Sciatic nerve (tissue), 2 donors: ENCODE measurements around the gene APOBEC3A. TPM values are rescaled to one million over a fixed set of nuclear protein-coding genes. Genes with fewer than 3 reads are reported as not detected.
"Not testable (repeated sequence)": the region's sequence is repeated elsewhere in the genome, so short reads cannot be mapped to it uniquely, and the experiment has no call there.

ENCODE experiments used
- ATAC-seq: fragments of 200-7000 bp; cut with Tn5 transposase; one replicate; pipeline ENCODE4 v1.9.1; 2020; ENCODE audit warnings: mild to moderate bottlenecking, moderate library complexity
- DNase-seq: peaks from one replicate; pipeline ENCODE4 v3.0.0-alpha.2; 2020; ENCODE audit warnings: low spot score
- intact Hi-C: fragments of 100-400 bp; cut with DNase I; formaldehyde crosslinking; loops from one replicate; pipeline ENCODE4 v1.14.2; 2022
- total RNA-seq: library from RNA; stranded (reverse); fragmentation: NEBNext Ultra II Directional; extraction: Animal tissue kit (Norgen Biotek cat#: 25700); gene quantifications from one replicate; pipeline ENCODE4 v1.2.1, GENCODE V29; 2021
- donor health status: DM: no; HTN: no; CAD: no.
- donor health status: DM: no; HTN: no; CAD: no.

APOBEC3A gene
- total RNA-seq, 1 donor from 2014 or later: 9.3 TPM

DNA sequence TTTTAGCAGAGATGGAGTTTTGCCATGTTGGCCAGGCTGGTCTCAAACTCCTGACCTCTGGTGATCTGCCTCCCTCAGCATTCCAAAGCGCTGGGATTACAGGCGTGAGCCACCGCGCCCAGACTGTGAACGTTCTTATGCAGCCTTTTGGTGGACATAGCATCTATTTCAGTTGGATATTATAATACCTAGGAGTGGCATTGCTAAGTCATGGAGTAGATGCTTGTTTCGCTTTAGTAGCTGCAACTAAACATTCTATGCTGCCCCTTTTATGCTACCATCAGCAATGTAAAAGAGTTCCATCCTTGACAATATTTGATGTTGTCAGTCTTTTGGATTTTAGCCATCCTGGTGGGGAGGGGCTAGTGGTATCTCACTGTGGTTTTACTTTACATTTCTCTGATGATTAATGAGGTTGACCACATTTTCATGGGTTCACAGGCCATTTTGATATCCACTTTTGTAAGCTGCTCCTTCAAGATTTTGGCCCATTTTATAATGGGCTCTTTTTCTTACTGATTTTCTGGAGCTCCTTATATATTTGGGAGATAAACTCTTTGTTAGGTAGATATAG is 16.5 kb upstream of the APOBEC3A start:
- DNase-seq (no peak), ATAC-seq (no peak)
- intact Hi-C loops: no loop called here

DNA sequence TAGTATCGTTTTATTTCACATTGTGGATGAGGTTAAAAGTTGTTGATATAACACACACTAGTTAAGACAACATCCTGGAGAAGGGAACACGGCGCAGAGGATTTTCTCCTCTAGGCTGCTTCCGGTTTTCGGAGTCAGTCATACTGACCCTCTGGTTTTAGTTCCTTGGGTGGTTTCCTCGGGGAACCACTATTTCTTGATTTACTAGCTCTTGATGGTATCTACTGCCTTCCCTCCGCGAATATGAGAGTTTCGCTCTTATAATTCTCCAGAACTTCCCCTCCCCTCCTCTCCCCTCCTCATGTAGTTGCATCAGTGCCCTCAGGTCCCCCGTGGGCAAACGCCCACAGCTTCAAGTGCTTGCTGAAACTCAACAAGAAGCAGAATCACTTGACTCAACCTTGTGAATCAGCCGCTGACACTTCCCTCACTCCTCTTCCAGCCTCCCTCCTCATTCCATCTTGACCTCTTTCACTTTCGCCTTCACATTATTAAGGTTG is 15.9 kb upstream of the APOBEC3A start:
- ATAC-seq: peak; percentile 67
- no peak for DNase-seq
- intact Hi-C loops: no loop called here

DNA sequence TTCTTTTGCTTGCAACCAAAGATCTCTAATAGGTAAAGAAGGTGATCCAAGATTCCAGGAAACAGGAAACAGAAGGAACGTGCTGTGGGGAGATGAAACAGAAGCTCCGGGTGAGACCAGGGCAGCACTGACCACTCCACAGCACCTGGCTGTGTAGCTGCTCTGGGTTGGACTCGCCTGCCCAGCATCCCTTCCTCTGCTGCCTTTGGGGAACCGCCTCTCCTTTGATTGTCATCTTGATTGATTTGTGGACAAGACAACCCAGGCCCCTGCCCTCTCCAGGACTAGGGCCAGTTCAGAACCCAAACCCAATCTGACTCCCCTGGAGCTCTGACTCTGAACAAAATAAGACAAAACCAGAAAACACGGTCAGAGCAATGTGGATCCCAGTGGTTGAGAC is 14.7 kb upstream of the APOBEC3A start:
- DNase-seq (peak; percentile 33), ATAC-seq (no peak)
- intact Hi-C loops: no loop called here

DNA sequence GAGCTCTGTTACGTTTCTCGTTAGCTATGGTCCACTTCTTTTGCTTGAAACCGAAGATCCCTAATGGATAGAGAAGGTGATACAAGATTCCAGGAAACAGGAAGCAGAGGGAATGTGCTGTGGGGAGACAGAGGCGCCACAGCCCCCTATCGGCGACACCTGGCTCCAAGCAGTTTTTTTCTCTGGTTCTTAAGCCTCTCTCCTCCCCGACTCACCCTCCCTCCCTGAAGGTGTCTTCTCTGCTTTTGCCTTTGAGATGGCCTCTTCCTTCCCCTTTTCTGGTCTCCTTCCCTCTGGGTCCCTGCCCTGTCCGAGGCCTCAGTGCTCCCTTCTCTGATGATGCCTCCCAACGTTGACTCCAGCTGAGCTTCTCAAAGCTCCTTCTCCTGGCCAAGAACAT is 14.2 kb upstream of the APOBEC3A start:
- intact Hi-C loops: no loop called here
- ATAC-seq (no peak), DNase-seq (peak; percentile 26)

DNA sequence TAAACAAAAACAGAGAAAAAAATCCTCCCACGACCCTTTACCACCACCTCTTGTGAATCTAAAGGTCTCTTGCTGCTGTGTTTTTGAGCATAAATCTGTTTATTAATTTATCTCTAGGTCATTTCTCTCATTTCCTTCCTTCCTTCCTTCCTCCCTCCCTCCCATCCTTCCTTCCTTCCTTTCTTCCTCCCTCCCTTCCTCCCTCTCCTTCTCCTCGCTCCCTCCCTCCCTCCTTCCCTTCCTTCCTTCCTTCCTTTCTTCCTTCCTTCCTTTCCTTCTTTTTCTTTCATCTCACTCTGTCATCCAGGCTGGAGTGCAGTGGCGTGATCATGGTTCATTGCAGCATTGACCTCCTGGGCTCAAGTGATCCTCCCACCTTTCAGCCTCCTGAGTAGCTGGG is 13.5 kb upstream of the APOBEC3A start:
- intact Hi-C loops: no loop called here
- no peak for ATAC-seq

DNA sequence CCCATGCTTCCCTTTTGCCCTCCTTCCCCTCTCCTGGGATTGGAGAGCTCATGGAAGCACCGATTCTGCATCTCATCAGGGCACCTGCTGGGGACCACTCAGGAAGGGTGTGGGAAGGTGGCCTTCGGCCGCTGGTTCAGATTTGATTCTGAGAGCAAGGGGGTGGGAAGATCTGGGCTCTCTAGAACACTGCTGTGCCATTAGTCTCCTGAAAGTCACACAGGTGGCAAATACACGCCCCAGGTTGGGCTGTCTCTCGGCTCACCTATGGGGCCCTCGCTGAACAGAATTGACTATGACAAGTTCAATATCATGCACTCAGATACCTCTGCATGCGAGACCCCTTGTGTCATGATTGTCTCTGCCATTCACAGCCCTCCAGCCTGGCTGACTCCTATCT is 12.8 kb upstream of the APOBEC3A start:
- intact Hi-C loops: no loop called here
- ATAC-seq (no peak), DNase-seq (no peak)

More for the DNA sequence above, 13.5 kb upstream of the APOBEC3A start:
- no peak for DNase-seq

DNA sequence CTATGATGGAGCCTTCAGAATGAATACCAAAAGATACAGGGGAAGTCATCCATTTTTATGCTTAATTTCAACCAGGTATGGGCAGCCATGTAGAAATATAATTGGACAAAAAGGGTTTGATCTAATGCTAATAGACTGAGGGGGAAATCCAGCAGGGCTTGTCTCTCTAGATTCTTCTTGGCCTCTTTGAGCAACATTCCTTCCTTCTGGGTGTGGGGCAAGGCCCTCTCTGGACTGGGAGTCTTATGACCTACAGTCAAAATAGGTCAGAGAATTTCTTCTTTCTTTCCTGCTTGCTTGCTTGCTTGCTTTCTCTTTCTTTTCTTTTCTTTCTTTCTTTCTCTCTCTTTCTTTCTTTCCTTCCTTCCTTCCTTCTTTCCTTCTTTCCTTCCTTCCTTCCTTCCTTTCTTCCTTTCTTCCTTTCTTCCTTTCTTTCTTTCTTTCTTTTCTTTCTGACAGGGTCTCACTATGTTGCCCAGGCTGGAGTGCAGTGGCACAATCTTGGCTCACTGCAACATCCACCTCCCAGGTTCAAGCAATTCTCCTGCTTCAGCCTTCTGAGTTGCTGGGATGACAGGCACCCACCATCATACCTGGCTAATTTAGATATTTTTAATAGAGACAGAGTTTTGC is 11.6 kb upstream of the APOBEC3A start:
- ATAC-seq, DNase-seq, intact Hi-C loops: not testable (repeated sequence)

DNA sequence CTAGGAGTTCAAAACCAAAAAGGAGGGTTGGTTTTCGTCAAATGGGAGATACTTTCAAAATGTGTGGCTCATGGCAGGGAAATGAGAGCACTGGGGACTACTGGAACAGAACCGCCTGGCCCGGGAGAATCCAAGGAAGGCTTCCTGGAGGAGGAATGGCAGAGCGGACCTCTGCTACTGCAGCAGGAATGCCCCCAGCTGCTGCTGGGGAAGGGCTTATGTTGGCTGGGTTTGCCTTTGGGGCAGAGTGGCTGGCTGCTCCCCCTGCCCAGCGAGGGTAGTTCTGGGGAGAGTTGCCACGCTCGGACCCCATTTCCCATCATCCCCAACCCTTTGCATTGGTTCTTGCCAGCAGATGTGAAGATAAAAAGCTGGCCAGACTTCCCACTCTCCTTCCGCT is 10.6 kb upstream of the APOBEC3A start:
- ATAC-seq (no peak), DNase-seq (no peak)
- intact Hi-C loops: no loop called here

DNA sequence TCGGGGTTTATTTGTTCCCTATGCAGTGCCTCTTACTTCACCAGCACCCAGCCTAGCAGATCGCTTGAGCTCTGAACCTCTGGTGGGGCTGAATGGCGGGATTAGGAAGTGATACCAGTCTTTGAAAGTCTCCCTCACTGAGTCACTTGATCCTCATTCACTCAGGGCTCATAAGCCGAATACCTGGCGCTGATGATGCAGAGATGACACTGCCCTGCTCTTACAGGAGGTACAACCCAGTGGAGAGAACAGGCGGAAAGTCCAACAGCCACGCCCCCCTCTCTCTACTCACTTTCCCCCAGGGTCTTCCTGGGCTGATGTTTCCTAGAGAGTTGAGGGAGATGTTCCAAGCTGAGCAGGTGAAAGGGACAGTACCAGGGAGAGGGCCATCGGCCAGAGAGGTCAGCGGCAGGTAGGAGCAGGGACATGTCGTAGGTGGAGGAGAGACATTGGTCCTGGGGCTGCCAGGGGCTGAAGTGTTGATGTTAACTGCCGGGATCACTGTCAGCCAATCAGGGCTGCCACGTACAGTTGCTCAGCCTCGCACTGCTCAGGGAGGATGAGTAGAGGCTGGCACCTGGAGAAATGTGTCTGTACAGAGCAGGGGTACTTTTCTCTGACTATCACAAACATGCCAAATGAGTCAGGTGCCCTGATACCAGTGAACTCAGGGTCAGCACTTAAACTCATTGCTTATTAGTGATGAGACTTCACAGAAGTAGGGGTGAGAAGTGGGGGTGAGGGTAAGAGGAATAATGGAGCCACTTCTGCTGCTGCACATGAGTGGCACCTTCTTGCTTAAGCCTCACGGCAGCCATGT is 9.9 kb upstream of the APOBEC3A start:
- DNase-seq (no peak), ATAC-seq (no peak)
- intact Hi-C loops: no loop called here

DNA sequence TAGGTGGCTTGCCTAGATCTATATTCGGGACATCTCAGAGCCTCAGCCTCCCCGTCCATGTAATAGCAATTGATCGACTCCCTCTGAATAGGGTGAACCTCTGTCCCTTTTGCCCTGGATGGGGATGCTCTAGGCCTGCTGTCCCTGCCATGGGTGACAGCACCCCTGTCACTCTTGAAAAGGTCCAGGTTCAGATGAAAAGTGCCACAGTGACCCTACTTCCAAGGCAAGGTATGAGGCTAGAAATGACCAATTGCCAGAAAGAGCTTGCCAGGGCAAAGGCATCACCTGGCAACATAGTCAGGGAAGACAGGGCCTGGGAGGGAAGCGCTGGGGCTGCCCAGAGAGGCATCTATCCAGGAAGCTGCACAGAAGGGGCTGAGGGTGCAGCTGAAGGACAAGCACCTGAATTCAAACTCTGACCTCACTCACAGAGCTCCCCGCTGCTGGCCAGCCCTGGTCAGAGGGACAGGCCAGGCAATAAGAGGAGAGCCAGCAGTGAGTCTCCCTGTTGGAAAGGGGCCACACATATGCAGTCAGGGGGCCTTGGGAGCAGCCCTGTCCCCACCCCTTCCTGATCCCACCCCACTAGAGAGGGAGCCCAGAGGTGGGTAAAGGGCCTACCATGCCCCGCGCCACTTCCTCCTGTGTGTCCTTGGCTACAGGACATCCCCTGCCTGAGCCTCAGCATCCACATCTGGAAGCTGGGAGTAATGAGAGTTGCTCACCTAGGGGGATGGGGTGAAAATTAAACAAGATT is 9.0 kb upstream of the APOBEC3A start:
- intact Hi-C loops: no loop called here
- no peak for ATAC-seq
- DNase-seq: no peak

DNA sequence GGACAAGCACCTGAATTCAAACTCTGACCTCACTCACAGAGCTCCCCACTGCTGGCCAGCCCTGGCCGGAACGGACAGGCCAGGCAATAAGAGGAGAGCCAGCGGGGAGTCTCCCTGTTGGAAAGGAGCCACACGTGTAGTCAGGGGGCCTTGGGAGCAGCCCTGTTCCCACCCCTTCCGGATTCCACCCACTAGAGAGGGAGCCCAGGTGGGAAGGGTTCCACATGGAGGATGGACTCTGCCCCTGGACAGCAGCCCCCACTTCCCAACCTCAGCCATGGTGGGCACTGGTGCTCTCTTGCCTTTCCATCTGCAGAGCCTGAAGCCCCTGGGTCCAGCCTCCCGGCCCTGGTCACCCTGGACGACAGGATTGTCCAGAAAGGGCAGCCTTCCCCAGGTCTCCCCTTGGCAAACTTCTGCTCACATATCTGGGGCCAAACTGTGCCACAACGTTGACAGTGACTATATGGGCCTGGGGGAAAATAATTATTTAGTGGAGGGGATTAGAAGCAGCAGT is 7.5 kb upstream of the APOBEC3A start:
- ATAC-seq: no peak
- no peak for DNase-seq
- intact Hi-C loops: no loop called here

DNA sequence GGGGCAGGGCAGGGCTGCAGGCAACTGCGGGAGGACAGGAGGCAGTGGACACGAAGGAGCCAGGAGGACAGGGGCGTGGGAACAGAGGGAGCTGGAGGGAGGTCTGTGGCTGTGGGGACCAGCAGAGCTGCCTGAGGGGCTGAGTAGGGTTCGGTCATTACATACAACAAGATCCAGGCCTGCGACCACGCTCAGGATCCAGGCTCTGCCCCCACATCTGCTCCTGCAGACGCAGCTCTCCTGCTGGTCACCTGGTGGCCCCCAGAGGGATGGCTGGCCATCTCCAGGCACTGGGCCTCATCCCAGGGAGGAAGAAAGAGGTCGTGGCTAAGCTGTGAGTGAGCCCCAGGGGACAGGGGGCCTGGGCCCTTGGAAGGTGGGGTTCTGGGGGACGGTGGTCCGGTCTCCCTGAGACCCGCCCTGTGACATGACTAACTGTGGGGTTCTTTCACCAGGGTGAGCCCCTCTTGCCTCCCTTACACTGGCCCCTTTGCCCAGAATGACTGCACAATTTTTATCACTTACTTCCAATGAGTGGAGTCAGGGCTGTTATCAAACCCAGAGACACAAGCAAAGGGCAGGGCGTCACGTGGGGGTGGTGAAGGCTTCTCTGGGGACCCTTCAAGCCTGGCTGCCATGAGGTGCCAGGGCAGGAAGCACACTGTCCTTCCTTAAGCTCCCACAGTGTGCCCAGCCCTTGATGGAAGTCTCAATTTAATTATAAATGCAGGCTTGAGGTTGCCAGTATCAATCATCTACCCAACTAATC is 6.7 kb upstream of the APOBEC3A start:
- DNase-seq (no peak), ATAC-seq (no peak)
- intact Hi-C loops: no loop called here

DNA sequence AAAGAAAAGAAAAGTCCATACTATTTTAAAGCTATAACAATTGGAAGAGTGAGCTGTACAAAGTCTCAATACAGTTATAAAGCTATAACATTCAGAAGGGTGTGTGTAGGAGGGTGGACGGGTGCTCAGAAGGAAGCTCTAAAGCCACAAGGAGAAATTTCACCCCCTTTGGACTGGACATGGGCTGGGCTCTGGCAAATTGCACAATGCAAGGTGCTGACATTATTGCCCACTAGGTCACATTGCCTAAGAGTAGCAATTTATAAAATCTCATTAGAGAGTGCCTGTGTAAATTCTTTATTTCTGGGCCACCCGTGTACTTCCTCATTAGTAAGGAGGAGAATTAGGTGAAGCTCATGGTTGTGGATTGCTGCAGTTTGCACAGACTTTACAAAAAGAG is 5.7 kb upstream of the APOBEC3A start:
- ATAC-seq: no peak
- no peak for DNase-seq
- intact Hi-C loops: no loop called here

DNA sequence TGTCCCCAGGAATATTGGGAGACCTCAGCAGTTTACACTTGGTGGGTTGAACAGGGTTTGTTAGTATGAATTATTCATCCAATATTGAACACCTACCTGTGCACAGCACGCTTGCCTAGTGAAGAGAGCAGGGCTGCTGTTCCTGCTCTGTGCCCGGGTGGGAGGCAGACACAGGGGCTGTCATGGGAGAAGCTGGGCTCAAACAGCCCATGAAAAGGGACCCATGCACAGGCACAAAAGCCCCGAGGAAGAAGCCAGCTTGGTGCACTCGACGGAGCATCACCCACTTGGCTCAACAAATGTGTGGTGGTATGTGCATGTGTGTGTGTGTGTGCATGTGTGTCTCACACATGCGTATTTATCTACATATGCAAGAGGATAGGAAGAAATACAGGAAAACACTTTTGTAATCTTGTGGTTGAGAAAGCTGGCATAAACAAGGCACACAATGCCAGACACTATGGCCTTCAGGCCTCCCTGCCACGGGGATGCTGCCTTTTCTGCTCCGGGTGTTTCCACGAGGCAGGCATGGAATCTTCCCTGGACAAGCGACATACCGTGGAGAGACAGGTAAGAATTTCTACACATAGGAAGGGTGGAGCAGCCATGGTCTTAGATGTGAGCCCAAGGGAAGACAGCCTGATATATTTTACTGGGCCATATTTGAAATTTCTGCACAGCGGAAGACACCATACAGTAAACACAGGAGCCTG is 5.0 kb upstream of the APOBEC3A start:
- no peak for ATAC-seq
- no peak for DNase-seq
- intact Hi-C loops: no loop called here

DNA sequence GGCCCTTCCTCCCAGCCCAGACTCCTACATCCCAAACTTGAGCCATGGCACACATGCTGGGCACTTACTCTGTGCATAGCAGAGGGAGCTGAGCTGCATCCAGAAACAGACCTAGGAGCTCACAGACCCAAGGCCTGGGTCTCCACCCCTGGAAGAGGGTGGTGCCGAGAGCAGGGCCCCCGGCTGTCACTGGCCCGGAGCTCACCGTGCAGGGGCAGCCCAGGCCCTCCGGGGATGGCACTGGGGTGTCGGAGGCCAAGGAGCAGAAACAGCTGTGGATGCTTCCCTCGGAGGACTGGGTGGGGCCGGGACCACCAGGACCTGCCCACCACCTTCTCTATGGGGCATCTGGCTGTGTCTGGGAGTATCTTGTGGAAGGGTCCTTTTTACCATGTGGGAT is 4.3 kb upstream of the APOBEC3A start:
- ATAC-seq (no peak), DNase-seq (no peak)
- intact Hi-C loops: no loop called here

DNA sequence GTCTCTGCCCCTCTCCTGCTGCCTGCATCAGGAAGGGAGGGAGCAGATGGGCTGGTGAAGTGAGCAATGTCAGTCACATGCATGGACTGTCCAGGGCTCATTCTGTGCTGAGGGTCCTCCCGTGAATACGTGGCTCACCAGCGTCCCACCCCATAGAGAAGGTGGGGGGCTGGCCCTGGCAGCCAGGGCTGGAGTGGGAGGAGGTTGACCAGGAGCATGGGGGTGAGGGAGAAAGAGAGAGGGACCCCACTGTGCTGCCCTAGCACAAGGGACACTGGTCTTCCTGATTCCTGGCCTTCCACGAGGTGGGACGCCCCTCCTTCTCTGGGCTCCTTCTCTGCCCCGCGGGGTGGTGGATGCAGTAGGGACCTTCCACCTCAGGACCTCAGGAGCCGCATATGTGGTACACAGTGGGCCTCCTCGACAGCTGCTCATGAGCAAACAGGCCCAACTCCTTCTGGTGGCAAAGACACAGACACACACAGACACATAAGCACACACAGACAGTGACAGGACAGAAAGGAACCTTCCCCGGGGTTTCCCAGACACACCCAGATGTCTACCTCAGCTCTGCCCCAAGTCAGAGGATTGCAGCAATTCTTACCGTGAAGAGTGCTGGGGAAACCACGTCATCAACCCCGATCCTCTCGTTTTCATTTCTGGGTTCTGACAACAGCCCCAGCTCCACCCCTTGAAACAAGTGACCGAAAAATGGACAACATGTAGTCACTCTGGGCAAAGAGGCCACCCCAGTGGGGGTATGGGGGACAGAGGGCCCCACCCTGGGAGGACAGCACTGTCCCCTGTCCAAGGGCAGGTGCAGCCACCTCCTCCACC is 3.6 kb upstream of the APOBEC3A start:
- no peak for ATAC-seq
- intact Hi-C loops: no loop called here
- DNase-seq: no peak

DNA sequence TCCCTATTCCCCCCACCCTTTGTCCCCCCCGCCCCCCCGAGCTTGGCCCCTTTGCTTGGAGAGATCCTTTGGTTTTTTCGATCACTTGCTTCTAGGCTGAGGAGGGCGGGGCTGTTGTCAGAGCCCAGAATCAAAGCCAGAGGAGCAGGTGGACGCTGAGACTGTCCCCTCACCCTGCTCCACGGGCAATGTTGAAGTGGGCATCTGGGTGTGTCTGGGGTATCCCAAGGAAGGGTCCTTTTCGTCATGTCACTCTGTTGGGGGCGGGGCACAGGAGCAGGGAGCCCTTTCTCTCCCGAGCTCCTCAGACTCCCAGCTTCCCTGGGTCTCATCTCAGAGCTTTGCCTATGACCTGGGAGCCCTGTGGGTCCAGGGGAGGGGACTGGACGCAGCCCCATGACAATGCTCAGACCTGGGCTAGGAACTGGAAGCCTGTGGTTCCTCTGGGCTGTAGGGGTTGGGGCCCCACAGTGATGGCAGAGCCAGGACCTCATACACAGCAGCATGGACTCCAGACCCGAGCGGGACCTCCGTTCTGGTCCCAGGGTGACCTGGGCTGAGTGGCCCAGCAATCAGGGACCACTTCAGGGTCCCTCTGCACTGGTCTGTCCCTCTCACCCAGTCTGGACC is 2.9 kb upstream of the APOBEC3A start:
- intact Hi-C loops: no loop called here
- no peak for ATAC-seq
- no peak for DNase-seq
